Activated CD4-positive, alpha-beta T cell treated with anti-CD3 and anti-CD28 coated beads, Interleukin-2, Interleukin-6, amounts not matched to agents 100 ng/mL and 50 ng/mL, durations not matched to agents 16 hours and 8 hours (primary cell): ENCODE results near the gene SMAD4.
"Not testable (repeated sequence)": the region's sequence is repeated elsewhere in the genome, so short reads cannot be mapped to it uniquely, and the experiment has no call there.

Experiments
- DNase-seq: peaks from one replicate; pipeline ENCODE4 v3.0.0-alpha.2; 2020

The SMAD4 gene

GRCh38 chr18:51119561-51119960 lies 89.5 kb downstream of the SMAD4 start:
- not testable (repeated sequence) for DNase-seq

GRCh38 chr18:51119976-51120375 lies 90.0 kb downstream of the SMAD4 start:
- DNase-seq: not testable (repeated sequence)

GRCh38 chr18:51120809-51121596 lies 91.0 kb downstream of the SMAD4 start:
- no peak for DNase-seq

GRCh38 chr18:51121597-51121857 lies 91.5 kb downstream of the SMAD4 start:
- no peak for DNase-seq

GRCh38 chr18:51122266-51123045 lies 92.4 kb downstream of the SMAD4 start:
- no peak for DNase-seq

GRCh38 chr18:51123046-51123395 lies 93.0 kb downstream of the SMAD4 start:
- no peak for DNase-seq

- DNase-seq: no peak
Measured at GRCh38 chr18:51123481-51123880, 93.5 kb downstream of the SMAD4 start.

GRCh38 chr18:51123936-51124486 lies 94.0 kb downstream of the SMAD4 start:
- no peak for DNase-seq

GRCh38 chr18:51125976-51126375 lies 96.0 kb downstream of the SMAD4 start:
- no peak for DNase-seq

- DNase-seq: no peak
Measured at GRCh38 chr18:51127664-51128063, 97.7 kb downstream of the SMAD4 start.

- DNase-seq: no peak
Measured at GRCh38 chr18:51128533-51128932, 98.5 kb downstream of the SMAD4 start.

- no peak for DNase-seq
Measured at GRCh38 chr18:51132256-51132935, 102.4 kb downstream of the SMAD4 start.

GRCh38 chr18:51133580-51134160 lies 103.7 kb downstream of the SMAD4 start:
- no peak for DNase-seq
